Activated T-cell treated with anti-CD3 and anti-CD28 coated beads, Interleukin-2, amount 50 U/mL, for 4 hours (primary cell): ENCODE measurements around the gene TBC1D2B. TPM values are rescaled to one million over a fixed set of nuclear protein-coding genes. Genes with fewer than 3 reads are reported as not detected.

Experiments
- ATAC-seq, 2 donors: fragments of 200-7000 bp; cut with Tn5 transposase; one replicate each; pipeline ENCODE4 v1.10.0; 2021
- DNase-seq: peaks from one replicate; pipeline ENCODE4 v3.0.0-alpha.2; 2020
- H3K27me3 Mint-ChIP-seq: one replicate; pipeline ENCODE4 v1.8.0; 2021; ENCODE audit warnings: low read depth, mixed read lengths
- H3K36me3 Mint-ChIP-seq: one replicate; pipeline ENCODE4 v1.8.0; 2022; ENCODE audit warnings: mixed read lengths; ENCODE audit not compliant: insufficient read depth
- H3K4me1 Mint-ChIP-seq: one replicate; pipeline ENCODE4 v1.8.0; 2021; ENCODE audit warnings: low read depth, mixed read lengths
- H3K4me3 Mint-ChIP-seq: one replicate; pipeline ENCODE4 v1.8.0; 2021; ENCODE audit warnings: mild to moderate bottlenecking, moderate library complexity, mixed read lengths
- H3K9me3 Mint-ChIP-seq: one replicate; pipeline ENCODE4 v1.8.0; 2021; ENCODE audit warnings: mixed read lengths
- total RNA-seq, 3 donors: library from RNA; stranded (reverse); gene quantifications; one replicate each; pipeline ENCODE4 v1.2.1, GENCODE V29; 2021

TBC1D2B gene
- total RNA-seq, 3 donors from 2014 or later, result 22.8 to 24.9 (median 24.0) TPM

DNA sequence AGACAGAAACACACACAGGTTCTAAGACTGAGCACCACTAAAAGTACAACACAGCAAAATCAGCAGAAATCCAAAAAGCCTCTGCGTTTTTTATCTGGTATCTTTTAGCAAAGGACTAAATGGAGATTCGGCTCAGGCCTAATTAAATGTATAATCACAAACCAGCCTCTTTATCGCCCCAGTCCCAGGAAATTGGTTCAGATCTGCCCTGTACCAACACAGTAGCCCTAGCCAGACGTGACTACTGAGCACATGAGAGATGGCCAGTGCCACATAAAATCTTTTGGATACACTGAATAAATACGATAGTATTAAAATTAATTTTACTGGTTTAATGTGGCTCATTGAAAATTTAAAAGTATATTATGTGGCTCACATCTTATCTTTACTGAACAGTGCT lies 19.7 kb downstream of the TBC1D2B start:
- no peaks in the 10 kb centered on the region for H3K27me3 Mint-ChIP-seq
- DNase-seq, result no peak
- H3K4me1 Mint-ChIP-seq, result peaks cover 85% of the 10 kb centered on the region
- H3K9me3 Mint-ChIP-seq, result no peaks in the 10 kb centered on the region
- no peak overlapping the region for H3K4me3 Mint-ChIP-seq
- peaks cover 8% of the 10 kb centered on the region for H3K36me3 Mint-ChIP-seq
- ATAC-seq, result no peak

GRCh38 chr15:78056714-78057269 lies 20.7 kb downstream of the TBC1D2B start:
- Mint-ChIP-seq H3K4me3 (peak overlapping the region; percentile 13), H3K4me1 (peaks cover 89% of the 10 kb centered on the region), H3K27me3 (no peaks in the 10 kb centered on the region), H3K9me3 (no peaks in the 10 kb centered on the region), H3K36me3 (peaks cover 11% of the 10 kb centered on the region)
- ATAC-seq (peak; percentile 11 to 42), DNase-seq (no peak)

GRCh38 chr15:78055919-78056713 lies 21.4 kb downstream of the TBC1D2B start:
- Mint-ChIP-seq H3K36me3 (peaks cover 11% of the 10 kb centered on the region), H3K9me3 (no peaks in the 10 kb centered on the region), H3K4me3 (no peak overlapping the region), H3K4me1 (peaks cover 94% of the 10 kb centered on the region), H3K27me3 (no peaks in the 10 kb centered on the region)
- no peak for DNase-seq
- no peak for ATAC-seq

DNA sequence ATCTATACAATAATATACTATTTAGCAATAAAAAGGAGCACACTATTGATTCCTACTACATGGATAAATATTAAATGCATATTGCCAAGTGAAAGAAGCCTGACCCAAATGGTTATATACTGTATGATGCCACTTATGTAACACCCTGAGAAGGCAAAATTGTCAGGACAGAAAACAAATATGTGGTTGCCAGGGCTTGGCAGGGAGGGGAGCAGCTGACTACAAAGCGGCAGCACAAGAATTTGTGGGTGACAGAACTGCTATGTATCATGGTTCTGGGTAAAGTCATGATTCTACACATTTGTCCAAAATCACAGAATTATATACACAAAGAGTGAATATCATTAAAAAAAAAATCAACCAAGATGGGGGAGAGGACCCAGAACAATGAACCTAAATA lies 22.5 kb downstream of the TBC1D2B start:
- DNase-seq, result no peak
- H3K9me3 Mint-ChIP-seq, result no peaks in the 10 kb centered on the region

DNA sequence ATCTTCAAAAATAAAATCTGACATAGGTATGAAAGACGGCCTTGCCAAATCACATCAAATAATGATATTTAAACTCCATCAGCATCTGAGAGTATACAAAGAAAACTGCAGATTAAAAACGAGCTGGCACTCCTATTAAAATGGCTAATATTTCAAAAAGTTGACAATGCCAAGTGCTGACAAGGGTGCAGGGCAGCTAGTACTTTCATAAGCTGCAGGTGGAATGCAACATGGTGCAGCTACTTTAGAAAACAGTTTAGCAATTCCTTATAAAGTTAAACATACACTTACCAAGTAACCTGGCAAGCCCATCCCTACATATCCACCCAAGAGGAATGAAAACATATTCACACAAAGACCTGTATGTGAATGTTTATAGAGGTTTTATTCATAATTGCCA lies 23.0 kb downstream of the TBC1D2B start:
- Mint-ChIP-seq H3K9me3 (no peaks in the 10 kb centered on the region), H3K27me3 (no peaks in the 10 kb centered on the region), H3K4me1 (peaks cover 99% of the 10 kb centered on the region), H3K4me3 (no peak overlapping the region), H3K36me3 (peaks cover 11% of the 10 kb centered on the region)
- DNase-seq (no peak), ATAC-seq (no peak)

More for the DNA sequence above, 22.5 kb downstream of the TBC1D2B start:
- no peak for ATAC-seq
- Mint-ChIP-seq H3K4me3 (no peak overlapping the region), H3K27me3 (no peaks in the 10 kb centered on the region), H3K36me3 (peaks cover 11% of the 10 kb centered on the region), H3K4me1 (peaks cover 99% of the 10 kb centered on the region)

- Mint-ChIP-seq H3K27me3 (no peaks in the 10 kb centered on the region), H3K36me3 (peaks cover 11% of the 10 kb centered on the region), H3K9me3 (no peaks in the 10 kb centered on the region), H3K4me3 (peak overlapping the region; percentile 61), H3K4me1 (peaks cover 99% of the 10 kb centered on the region)
- peak; percentile 29 to 44 for ATAC-seq
- DNase-seq, result no peak
Measured at GRCh38 chr15:78052545-78052944, 25.0 kb downstream of the TBC1D2B start.

DNA sequence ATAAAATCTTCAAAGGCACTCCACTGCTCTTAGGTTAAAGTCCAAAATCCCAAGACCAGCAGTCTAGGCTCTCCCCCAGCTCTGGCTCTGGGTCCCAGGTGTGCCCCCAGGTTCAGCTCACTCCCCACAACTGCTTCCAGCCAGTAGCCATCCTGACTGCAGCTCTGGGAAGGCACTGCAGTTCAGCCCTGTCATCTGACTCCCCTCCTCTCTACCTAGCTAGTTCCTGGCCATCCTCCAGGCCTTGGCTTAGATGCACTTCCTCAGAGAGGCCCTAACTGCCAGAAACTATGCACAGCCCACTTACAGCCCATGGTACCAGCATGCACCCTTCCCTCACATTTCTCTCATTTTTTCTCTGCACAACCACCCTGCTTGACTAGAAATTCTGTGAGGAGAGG lies 25.5 kb downstream of the TBC1D2B start:
- no peaks in the 10 kb centered on the region for H3K27me3 Mint-ChIP-seq
- H3K36me3 Mint-ChIP-seq, result peaks cover 13% of the 10 kb centered on the region
- no peak for ATAC-seq
- no peaks in the 10 kb centered on the region for H3K9me3 Mint-ChIP-seq
- peak overlapping the region; percentile 61 for H3K4me3 Mint-ChIP-seq
- H3K4me1 Mint-ChIP-seq, result peaks cover 99% of the 10 kb centered on the region
- no peak for DNase-seq

GRCh38 chr15:78051596-78051995 lies 25.9 kb downstream of the TBC1D2B start:
- peaks cover 17% of the 10 kb centered on the region for H3K36me3 Mint-ChIP-seq
- H3K9me3 Mint-ChIP-seq, result no peaks in the 10 kb centered on the region
- no peaks in the 10 kb centered on the region for H3K27me3 Mint-ChIP-seq
- H3K4me1 Mint-ChIP-seq, result peaks cover 99% of the 10 kb centered on the region
- no peak for ATAC-seq
- H3K4me3 Mint-ChIP-seq, result peak overlapping the region; percentile 61
- DNase-seq, result no peak

DNA sequence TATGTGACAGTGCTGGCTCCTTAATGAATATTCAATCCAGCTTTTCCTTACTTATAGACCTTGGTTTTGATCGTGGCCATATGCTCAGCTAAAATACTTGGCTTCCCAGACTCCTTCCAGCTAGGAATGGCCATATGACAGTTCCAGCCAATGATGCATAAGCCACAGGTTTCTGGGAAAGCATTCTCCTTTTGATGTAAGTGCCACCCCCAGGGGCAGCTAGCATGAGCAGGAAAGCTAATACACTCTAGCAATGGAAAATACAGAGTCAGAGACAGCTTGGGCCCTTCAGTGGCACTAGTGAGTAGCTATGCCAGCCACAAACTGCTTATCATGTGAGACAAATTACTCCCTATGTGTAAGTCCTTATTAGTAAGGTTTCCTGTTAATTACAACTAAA lies 26.7 kb downstream of the TBC1D2B start:
- no peaks in the 10 kb centered on the region for H3K9me3 Mint-ChIP-seq
- peaks cover 99% of the 10 kb centered on the region for H3K4me1 Mint-ChIP-seq
- H3K4me3 Mint-ChIP-seq, result peak overlapping the region; percentile 39
- DNase-seq, result peak; percentile 40
- no peaks in the 10 kb centered on the region for H3K27me3 Mint-ChIP-seq
- H3K36me3 Mint-ChIP-seq, result peaks cover 18% of the 10 kb centered on the region
- no peak for ATAC-seq

GRCh38 chr15:78050441-78050809 lies 27.1 kb downstream of the TBC1D2B start:
- DNase-seq (no peak), ATAC-seq (no peak)
- Mint-ChIP-seq H3K4me1 (peaks cover 98% of the 10 kb centered on the region), H3K9me3 (no peaks in the 10 kb centered on the region), H3K4me3 (peak overlapping the region; percentile 39), H3K27me3 (no peaks in the 10 kb centered on the region), H3K36me3 (peaks cover 18% of the 10 kb centered on the region)

DNA sequence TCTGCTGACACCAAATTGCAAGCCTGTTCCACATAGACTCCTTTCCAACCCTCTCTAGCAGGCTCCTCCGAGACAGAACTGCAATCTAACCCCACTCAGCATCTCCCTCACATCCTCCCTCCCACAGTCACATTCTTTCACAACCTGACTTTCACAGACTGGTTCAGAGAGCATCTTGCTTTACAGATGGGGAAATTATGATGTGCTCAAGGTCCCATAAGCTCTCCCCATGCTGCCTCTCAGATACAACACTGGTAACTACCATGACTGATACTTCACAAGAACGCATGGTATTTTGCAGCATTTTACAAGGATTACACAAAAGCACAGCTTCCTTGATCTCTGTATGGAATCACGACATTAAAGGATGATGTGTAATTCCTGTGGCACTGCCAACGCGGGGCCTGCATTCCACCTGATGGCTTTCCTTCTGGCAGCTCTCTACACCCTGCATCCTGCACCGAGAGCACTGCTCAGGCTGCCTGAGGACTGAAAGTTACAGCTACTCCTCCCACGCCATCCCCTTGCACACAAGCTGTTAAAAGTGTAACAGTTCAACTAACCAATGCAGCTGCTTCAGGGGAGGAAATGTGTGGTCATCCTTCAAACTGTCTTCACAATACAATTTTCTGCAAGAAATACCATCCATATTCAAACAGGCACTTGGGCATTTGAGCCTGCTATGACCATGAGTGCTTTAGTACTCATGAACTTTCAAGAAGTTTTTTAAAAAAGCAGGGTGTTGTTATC lies 27.6 kb downstream of the TBC1D2B start:
- Mint-ChIP-seq H3K36me3 (peaks cover 18% of the 10 kb centered on the region), H3K27me3 (no peaks in the 10 kb centered on the region), H3K4me1 (peaks cover 98% of the 10 kb centered on the region), H3K4me3 (peak overlapping the region; percentile 56), H3K9me3 (no peaks in the 10 kb centered on the region)
- peak; percentile 54 for DNase-seq
- peak; percentile 74 to 77 for ATAC-seq

- H3K27me3 Mint-ChIP-seq, result no peaks in the 10 kb centered on the region
- no peak for DNase-seq
- H3K9me3 Mint-ChIP-seq, result no peaks in the 10 kb centered on the region
- ATAC-seq, result no peak
- peaks cover 16% of the 10 kb centered on the region for H3K36me3 Mint-ChIP-seq
- no peak overlapping the region for H3K4me3 Mint-ChIP-seq
- H3K4me1 Mint-ChIP-seq, result peaks cover 96% of the 10 kb centered on the region
Measured at GRCh38 chr15:78048628-78048920, 28.9 kb downstream of the TBC1D2B start.

GRCh38 chr15:78047761-78048627 lies 29.5 kb downstream of the TBC1D2B start:
- H3K4me1 Mint-ChIP-seq, result peaks cover 96% of the 10 kb centered on the region
- DNase-seq (peak; percentile 34), ATAC-seq (no peak)
- no peaks in the 10 kb centered on the region for H3K27me3 Mint-ChIP-seq
- no peaks in the 10 kb centered on the region for H3K9me3 Mint-ChIP-seq
- H3K4me3 Mint-ChIP-seq, result no peak overlapping the region
- H3K36me3 Mint-ChIP-seq, result peaks cover 15% of the 10 kb centered on the region

GRCh38 chr15:78046796-78047341 lies 30.6 kb downstream of the TBC1D2B start:
- ATAC-seq (peak; percentile 49 to 51), DNase-seq (no peak)
- Mint-ChIP-seq H3K4me1 (peaks cover 96% of the 10 kb centered on the region), H3K36me3 (peaks cover 16% of the 10 kb centered on the region), H3K9me3 (no peaks in the 10 kb centered on the region), H3K4me3 (peak overlapping the region; percentile 55), H3K27me3 (no peaks in the 10 kb centered on the region)
